ENCODE measurements around the gene SP2.

DNA sequence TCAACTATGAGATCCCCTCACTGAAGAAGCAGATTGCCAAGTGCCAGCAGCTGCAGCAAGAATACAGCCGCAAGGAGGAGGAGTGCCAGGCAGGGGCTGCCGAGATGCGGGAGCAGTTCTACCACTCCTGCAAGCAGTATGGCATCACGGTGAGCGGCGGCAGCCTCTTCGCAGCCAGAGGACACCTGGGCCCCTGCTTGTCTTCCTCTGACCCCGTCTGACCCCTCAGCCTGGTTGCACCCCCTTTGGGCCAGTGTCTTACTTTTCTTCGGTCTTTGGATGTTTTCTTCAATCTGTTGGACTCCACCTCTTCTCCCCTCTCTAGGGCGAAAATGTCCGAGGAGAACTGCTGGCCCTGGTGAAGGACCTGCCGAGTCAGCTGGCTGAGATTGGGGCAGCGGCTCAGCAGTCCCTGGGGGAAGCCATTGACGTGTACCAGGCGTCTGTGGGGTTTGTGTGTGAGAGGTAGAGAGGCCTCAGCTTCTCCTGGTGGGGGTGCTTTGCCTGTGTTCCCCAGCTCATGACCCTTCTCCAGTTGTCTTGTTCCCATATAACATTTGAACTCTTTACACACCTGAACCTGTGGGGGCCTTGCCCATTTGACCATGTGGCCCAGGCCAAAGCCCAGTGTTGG, 79.3 kb downstream of the SP2 start:
- TF ChIP-seq EZH2 (IDR thresholded peaks at IDR 0.05; ENCODE audit: low read length) = no peak
- TF ChIP-seq CTCF (optimal IDR thresholded peaks at IDR 0.05 in 1 of 3, IDR thresholded peaks at IDR 0.05 in 1 of 3, conservative IDR thresholded peaks at IDR 0.05 in 1 of 3; ENCODE audit: extremely low read depth in 1 of 3, insufficient read depth in 2 of 3, low read length in 3 of 3) = no peak

Data from keratinocyte (primary cell).